Measurements from ENCODE around the gene PPP1R12C.
A peak's percentile ranks its signal among the peaks of the same experiment; 100 is the strongest.
"Not testable (repeated sequence)": the region's sequence is repeated elsewhere in the genome, so short reads cannot be mapped to it uniquely, and the experiment has no call there.

The PPP1R12C gene

DNA sequence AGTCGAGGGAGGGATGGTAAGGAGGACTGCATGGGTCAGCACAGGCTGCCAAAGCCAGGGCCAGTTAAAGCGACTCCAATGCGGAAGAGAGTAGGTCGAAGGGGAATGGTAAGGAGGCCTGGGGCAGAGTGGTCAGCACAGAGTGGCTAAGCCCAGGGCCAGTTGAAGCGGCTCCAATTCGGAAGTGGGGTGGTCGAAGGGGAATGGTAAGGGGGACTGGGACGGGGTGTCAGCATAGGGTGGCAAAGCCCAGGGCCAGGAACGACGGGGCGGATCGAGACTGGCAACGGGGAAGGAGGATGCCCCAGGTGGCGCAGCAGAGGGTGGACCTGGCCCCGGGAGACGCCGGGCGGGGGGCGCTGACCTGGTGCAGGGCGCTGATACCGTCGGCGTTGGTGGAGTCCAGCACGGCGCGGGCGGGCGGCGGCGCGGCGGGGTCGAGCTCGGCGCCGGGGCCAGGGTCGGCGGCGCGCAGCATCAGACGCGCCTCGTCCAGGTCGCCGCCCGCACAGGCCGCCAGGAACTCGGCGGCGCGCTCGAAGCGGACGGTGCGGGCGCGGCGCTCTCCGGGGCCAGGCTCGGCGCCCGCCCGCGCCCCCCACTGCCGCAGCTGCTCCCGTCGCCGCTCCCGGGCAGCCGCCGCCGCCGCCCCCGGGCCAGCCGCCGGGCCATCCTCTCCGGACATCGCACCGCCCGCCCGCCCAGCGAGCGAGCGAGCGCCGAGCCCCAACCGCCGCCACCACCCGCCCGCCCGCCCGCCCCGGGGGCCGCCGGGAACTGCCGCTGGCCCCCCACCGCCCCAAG is at the start of gene PPP1R12C:
Gene PPP1R12C, minus strand, starts transcription at position 779 of the 804 bp plus-strand sequence. Its CDS starts 94 bp downstream, at position 685.
- no peak for DNase-seq

DNA sequence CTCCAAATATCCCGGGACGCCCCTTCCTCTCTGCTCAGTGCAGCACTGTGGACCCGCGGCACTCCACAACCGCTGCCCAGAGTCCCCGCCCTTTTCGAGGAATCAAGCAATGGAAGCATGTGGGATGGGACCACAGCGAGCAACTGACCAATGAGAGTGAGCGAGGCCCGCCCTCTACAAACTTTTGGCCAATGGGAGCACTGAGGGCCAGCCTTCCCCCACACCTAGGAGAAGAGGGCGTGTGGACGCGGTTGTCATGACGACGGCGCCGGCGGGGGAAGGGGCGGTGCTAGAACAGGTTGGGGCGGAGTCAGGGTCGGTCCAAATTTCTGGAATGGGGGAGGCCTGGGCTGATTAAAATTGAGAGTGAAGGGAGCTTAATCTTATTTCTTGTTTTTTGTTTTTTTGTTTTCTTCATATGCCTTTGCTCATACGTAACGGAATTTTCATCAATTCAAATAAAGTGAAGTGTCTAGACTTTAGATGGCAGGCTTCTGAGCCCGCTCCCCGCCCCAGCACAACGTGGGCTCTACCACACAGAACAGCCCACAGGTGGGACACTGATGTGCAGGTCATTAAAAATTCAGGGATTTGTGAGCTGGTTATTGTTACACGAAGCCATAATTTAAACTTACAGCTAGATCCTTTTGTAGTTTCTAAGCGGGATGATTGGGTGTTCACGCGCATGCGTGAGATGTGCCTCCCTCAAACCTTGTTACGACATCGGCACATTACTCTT is 49.3 kb upstream of the PPP1R12C start, which contains the start of gene DNAAF3:
Gene DNAAF3, minus strand, starts transcription at position 84 of the 739 bp plus-strand sequence. CDS start 200 bp downstream, outside the sequence.
- DNase-seq = peak; percentile 52

DNA sequence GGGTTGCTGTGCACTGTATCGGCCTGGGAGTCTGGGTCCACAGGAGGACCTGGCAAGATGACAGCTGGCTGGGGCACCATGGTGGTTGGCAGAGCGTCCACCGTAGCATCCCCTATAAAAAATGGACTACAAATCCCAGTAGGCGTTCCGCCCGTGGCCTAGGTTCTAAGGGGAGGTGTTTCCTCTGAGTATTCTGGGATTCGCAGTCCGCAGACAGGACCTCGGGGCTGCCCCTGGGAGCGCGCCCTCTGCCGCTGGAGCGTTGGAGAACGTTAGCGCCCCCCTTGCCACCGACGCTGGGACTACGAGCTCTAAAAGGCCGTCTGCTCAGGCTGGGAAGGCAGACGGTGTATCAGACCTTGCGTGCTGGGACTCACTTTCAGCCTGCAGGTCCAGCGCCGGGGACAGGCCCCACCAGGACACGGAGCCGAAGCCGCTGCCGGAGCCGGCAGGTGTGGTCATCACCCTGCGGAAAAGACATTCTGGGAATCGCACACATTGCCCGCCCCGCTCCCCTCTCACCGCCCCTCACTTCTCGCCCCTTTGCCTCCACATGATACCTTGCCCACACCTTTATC is 48.6 kb upstream of the PPP1R12C start:
- DNase-seq = peak; percentile 13

DNA sequence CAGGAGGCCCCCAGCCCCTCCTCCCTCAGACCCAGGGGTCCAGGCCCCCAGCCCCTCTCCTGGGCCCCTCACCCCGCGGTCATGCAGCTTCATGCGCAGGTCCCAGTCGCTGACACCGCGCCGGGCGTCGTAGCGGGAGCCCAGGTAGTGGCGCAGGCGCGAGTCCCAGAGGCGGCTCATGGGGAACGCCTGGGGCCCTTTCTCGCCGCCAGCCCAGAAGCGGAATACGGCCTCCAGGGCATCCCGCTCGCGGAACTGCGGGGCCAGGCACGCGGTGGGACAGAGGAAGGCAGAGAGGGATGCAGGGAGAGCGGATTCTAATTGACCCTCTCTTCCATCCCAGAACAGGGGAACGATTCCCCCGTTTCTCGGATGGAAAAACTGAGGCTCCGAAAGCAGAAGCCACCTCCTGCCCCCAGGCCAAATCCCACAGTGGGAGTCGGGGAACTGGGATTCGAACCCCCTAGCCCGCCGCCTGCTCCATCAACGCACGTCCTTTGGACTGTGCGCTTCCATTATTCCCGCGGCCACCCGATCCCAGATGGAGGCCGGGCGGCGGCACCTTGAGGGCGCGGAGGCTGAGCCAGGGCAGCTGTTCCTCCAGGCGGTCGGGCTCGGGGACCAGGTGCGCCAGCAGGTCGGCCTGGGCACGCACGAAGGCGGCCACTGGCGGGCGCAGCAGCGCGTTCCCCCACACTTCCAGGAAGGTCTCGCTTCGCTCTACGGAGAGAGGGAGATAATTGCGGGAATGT is 44.3 kb upstream of the PPP1R12C start:
- no peak for DNase-seq

DNA sequence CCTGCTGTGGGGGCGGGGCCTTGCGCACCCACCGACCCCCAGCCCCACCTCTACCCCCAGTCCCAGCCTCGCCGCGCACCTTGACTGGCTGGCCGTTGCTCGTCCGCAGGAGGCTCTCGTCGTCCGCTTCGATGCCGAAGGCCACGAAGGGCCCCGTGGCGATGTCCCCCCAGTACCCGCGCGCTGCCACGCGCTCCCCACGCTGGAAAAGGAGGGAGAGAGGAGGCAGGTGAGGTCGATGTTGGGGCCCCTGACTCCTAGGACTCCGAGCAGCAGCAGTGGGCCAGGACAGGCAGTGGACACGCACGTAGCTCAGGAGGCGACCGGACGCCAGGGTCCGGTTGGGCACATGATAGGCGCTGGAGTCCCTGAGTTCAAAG is 43.5 kb upstream of the PPP1R12C start:
- DNase-seq = no peak

DNA sequence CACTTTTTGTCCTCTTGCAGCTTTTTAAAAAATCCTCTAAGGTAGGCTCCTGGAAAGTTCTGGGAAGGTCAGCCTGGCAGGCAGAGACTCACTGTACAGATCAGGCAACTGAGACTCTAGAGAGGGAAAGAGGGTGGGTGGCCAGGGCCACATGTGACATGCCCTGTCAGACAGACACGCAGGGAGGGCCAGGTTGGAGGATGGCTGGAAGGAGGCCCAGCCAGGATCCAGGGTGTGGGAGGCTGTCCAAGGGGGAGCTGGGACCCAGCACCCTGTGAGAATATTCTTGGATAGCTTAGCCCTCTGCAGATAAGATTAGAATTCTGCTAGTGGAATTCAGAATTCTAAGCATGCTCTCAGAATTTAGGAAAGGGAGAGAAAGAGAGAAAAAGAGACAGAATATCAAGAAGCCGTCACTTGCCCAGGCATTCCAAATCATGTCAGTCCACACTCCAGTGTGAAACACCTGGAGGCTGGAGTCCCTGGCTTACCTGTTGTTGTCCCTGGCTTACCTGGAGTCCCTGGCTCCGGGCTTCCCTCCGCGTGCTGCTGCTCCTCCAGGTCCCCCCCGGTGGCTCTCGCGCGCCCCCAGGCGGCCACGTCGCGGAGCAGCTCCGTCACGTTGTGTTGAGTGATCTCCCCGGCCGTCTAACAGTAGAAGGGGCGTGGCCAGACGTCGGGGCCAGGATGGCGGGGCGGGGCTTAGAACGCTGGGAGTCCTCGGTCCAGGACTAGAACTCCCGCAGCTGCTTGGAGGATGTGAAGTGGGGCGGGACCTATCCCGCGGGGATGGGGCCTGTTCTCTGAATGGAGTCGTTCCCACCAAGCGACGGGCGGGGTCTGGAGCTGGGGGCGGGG is 42.9 kb upstream of the PPP1R12C start:
- DNase-seq = peak; percentile 85

DNA sequence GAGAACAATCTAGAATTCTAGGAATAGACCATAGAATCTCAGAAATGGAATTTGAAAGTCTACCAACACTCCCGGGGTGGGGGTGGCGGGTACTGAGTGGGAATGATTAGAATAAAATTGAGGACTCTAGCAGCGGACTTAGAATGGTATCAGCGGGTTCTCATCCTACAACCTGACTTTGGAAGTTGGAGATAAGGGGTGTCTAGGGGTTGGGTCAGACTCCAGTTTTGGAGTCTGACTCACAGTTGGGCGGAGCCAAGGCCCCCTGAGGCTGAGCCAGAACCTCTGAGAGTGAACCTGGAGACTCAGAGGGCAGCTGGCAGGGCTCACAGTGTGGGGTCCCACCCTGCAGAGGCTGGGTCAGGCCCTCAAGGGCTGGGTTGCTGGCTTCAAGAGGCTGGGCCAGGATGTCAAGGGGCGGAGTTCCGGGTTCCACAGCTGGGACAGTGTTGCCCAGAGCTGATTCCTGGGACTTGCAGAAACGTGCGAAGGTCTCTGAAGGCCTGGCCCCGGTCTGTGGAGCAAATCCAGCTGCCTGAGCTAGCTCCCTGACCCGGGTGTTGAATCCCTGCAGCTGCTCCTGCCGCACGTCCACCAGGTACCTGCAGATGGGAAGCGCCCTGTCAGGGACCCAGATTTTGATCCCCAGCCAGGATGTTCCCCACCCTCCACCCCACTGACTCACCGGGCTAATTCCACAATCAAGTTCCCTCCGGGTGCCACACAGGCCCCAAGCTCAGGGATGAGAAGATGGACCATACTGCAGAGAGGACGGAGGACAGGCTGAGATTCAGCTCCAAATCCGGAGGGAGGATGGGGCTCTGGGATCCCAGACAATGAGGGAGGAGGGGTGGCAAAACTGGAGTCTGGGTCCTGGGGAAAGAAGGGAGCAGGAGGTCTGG is 41.7 kb upstream of the PPP1R12C start:
- no peak for DNase-seq

DNA sequence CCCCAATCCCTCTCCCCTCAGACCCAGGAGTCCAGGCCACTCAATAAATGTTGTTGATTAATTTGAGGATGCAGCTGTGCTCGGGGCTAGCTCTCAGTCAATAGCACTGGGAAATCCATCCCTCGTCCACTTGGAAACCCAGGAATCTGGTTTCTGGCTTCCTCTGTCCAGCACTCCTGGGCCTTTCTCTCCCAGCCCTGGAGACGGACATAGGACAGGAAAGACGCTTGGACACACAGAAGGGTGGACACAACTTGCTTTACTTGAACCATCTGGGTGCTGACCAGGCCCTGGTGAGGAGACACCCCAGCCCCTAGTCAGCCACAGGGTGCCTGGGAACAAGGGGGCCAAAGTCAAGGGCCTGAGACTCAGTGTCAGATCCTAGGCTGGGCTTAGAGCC is 41.0 kb upstream of the PPP1R12C start:
- no peak for DNase-seq

DNA sequence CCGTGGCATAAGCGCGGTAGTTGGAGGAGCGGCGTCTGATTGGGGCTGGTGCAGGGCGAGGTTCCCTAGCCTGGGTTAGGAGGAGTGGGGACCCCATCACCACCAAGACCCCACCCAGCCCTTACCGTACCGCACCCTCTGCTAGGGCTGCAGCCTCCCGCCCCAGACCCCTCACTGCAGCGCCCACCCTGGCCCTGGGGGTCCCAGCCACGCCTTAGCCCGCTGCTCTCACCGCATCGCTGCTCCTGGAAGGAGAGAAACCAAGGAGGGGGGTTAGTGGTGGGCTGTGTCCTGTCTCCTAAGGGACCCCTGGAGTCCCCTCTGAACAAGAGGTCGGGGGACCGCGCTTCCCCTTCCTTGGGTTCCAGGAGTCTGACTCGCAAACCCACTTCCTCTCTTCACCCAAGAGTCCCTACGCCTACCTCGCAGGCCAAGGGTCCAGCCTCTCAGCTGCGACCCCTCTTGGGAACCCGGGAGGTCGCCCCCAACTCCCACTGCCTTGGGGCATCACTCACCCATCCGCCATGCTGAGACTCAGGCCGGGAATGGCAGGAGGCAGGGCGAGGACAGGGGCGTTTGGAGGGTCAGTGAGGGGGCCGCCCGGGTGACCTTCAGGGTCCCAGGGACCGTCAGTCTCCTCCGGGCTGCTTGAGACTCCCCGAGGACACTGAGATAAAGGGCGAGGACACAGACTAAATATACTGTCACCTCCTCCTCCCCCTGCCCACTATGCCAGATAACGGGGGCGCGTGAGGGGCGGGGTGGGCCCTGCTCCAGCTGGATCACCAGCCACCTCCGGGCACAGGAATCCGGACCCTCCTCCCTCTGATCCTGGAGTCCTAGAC is 39.8 kb upstream of the PPP1R12C start, which contains the start of gene TNNI3:
Gene TNNI3, minus strand, starts transcription at position 669 of the 845 bp plus-strand sequence. Its CDS starts 143 bp downstream, at position 526.
- no peak for DNase-seq

DNA sequence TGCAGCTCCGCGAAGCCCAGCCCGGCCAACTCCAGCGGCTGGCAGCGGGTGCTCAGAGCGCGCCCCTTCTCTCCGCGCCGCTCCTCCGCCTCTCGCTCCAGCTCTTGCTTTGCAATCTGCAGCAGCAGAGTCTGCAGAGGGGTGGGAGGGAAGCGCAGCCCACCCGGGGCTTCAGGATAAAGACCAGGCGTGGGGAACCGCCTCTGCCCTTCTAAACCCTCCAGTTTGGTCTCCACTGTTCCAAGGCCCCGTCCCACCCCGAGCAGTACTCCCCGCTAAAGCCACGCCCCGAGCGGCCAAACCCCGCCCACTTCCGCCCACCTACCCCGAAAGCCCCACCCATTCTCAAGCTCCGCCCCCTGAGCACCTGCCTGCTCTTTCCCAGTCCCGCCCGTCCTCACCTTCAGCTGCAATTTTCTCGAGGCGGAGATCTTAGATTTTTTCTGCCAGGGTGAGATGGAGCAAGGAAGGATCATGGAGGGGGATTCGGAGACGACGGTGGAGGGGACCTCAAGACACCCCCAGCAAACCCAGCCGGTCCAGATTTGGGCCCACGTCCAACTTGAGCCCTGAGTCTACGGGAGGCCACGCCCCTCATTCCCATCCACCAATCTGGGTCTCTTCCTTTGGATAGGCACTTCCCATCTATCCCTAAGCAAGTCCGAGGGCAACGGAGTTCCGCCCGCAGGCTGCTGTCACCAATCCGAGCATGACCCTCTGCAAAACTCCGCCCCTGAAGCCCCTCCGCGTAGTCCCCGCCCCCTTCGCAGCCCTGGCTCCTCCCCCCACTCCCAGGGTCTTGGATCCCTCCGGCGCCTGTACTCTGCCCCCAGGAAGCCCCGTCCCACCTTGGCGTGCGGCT is 39.0 kb upstream of the PPP1R12C start:
- no peak for DNase-seq

DNA sequence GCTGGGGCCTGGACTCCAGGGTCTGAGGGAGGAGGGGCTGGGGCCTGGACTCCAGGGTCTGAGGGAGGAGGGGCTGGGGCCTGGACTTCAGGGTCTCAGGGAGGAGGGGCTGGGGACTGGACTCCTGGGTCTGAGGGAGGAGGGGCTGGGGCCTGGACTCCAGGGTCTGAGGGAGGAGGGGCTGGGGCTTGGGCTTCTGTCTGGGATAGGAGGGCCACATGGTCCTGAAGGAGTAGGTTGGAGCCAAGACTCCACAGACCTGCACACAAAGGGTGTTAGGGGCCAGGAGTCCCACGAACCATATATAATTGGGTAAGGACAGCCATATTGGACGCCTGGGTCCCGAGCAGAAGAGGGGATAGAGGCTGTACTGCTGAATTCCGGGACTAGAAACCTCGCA is 38.3 kb upstream of the PPP1R12C start:
- DNase-seq = not testable (repeated sequence)

DNA sequence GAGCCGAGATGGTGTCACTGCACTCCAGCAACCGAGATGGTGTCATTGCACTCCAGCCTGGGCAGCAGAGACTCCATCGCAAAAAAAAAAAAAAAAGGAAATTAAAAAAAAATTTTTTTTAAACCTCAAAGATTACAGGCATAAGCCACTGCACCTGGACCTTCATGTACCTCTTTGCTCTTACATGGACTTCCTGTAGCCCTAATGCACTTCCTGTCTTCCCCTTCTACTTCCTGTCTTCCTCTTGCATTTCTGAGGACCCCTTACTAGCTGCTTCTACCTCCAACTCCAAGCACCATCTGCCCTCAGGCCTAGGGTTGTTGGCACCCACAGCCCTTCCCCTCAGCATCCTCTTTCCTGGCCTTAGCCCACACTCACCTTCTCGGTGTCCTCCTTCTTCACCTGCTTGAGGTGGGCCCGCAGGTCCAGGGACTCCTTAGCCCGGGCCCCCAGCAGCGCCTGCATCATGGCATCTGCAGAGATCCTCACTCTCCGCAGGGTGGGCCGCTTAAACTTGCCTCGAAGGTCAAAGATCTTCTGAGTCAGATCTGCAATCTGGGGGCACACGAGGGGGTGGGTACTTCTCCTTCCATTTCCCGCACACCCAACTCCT is 36.3 kb upstream of the PPP1R12C start:
- no peak for DNase-seq

DNA sequence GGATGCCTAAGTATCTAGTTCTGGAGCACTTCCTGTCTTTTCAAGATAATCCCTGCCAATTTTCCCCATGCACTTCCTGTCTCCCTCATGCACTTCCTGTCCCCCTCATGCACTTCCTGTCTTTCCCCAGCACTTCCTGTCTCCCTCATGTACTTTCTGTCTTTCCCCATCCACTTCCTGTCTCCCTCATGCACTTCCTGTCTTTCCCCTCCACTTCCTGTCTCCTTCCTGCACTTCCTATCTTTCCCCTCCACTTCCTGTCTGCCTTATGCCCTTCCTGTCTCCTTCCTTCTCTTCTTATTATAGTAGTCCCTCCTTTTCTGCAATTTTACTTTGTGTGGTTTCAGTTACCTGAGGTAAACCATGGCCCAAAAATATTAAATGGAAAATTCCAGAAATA is 34.6 kb upstream of the PPP1R12C start:
- no peak for DNase-seq

DNA sequence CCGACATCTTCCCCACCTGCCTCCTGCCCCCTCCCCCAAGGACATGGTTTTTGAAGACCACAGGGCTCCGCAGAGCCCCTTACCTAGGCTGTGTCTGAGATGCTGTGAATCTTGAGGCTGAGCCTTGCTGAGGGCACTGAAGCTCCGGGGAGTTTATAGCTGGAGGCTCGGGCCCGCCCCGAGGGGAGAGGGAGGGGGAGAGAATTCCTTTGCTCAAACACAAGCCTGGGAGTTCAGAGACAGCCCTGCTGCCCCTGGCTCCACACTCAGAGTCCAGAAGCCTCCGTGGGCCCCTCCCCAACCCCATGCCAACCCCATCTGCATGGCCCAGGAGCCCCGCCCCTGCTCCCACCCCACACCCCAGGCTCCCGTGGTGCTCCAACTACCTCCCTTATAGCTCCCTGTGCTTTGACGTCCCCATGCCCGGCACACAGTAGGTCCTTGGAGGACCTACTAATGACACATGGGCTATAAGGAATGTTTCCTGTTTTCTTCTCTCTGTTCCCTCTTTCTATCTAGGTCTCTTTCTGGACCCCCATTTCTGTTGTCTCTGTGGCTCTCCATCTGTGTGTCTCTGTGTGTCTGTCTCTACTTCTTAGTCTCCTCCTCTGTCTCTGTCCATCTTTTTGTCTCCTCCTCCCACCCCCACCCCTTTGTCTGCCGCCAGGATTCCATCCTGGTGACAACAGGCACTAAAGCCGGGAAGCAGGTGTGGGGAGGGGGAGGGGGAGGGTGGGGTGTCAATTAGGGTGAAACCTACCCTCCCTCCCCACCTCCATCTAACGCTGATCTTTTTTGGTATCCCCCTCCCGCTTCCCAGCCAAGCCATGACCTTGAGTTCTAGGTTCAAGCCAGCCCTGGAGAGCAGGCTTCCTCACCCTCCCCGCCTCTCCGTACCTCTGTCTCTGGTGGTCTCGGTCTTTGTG is 31.9 kb upstream of the PPP1R12C start, which contains the start of gene TNNT1:
Gene TNNT1, minus strand, starts transcription at position 129 of the 926 bp plus-strand sequence. CDS start 2,049 bp downstream, outside the sequence.
- no peak for DNase-seq

DNA sequence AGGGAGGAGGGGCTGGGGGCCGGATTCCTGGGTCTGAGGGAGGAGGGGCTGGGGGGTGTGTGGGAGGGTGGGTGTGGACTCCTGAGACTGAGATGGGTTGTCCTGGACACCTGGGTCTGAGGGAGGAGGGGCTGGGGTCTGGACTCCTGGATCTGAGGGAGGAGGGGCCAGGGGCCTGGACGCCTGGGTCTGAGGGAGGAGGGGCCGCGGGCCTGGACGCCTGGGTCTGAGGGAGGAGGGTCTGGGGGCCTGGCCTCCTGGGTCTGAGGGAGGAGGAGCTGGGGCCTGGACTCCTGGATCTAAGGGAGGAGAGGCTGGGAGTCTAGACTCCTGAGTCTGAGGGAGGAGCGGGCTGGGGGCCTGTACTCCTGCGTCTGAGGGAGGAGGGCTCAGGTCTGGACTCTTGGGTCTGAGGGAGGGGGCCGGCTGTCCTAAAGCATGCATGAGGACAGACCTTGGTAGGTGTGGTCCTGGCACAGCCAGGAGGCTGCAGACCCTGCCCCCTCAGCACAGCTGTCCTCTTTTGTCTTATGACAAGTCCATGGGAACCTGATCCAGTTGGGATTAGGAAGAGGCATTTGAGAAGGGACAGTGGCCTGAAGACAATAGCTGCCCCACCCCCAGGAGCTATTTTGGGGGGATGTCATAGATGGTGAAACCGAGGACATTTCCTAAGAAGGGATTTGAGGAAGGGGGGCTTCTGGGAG is 30.3 kb upstream of the PPP1R12C start:
- DNase-seq = no peak

DNA sequence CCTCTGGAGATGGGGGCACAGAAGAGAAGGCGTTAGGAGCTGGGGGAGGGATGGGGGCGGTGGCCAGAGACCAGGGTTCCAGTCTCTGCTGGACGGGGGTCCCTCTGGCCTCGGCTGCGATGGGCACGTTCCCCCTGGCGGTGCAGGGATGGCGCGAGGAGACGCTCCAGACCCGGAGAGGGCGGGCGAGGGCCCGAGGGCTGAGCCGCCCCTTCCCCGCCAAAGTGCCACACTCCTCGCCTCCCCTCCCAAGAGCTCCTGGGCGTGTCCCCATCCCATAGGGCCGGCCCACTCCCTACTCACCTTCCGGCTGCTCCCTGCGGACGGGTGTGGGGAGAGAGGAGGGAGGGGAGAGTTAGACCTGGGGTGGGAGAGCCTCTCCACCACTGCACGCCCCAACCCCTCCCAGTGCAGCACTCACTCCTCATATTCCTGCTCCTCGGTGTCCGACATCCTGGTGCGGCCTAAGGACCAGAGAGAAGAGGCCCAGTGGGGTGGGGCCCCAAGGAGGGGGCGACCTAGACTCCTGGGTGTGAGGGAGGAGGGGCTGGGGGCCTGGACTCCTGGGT is 29.4 kb upstream of the PPP1R12C start:
- no peak for DNase-seq
